Mucosa of descending colon (tissue), 3 donors: ENCODE measurements around the gene NFATC1. TPM values are rescaled to one million over a fixed set of nuclear protein-coding genes. Genes with fewer than 3 reads are reported as not detected.
"Not testable (repeated sequence)": the region's sequence is repeated elsewhere in the genome, so short reads cannot be mapped to it uniquely, and the experiment has no call there.

Experiments
- ATAC-seq: fragments of 200-7000 bp; cut with Tn5 transposase; one replicate; pipeline ENCODE4 v1.9.1; 2020; ENCODE audit warnings: mild to moderate bottlenecking, moderate library complexity
- DNase-seq, 3 donors: peaks; one replicate each; pipeline ENCODE4 v3.0.0-alpha.2; 2020
- H3K36me3 ChIP-seq: fragments of 200-600 bp; one replicate; pipeline ENCODE4 v1.8.0; 2021; ENCODE audit warnings: low read depth, mild to moderate bottlenecking
- H3K4me1 ChIP-seq: fragments of 200-600 bp; one replicate; pipeline ENCODE4 v1.8.0; 2021; ENCODE audit warnings: low read depth, mild to moderate bottlenecking
- H3K4me3 ChIP-seq: fragments of 200-600 bp; one replicate; pipeline ENCODE4 v1.8.0; 2021; ENCODE audit warnings: mild to moderate bottlenecking
- H3K9me3 ChIP-seq: fragments of 200-600 bp; one replicate; pipeline ENCODE4 v1.8.0; 2021; ENCODE audit warnings: mild to moderate bottlenecking
- CTCF ChIP-seq: fragments of 200-600 bp; IDR thresholded peaks from one replicate; pipeline ENCODE4 v1.8.0; 2022; ENCODE audit warnings: antibody characterized with exemption, mild to moderate bottlenecking
- intact Hi-C, 2 donors: fragments of 100-400 bp; cut with DNase I in 1 of 2; cut with micrococcal nuclease in 1 of 2; formaldehyde crosslinking; loops; one replicate each; pipeline versions ENCODE4 v1.11.0 to v1.11.1; 2022; cut with DNase I, micrococcal nuclease
- total RNA-seq, 3 donors: library from RNA; stranded (reverse); fragmentation: NEBNext Ultra II Directional in 2 of 3; extraction: Animal tissue kit (Norgen Biotek cat#: 25700) in 2 of 3; gene quantifications; one replicate each; pipeline versions ENCODE4 v1.2.1 to v1.2.4, GENCODE V29; 2021 to 2023
- donor health status: DM: no; HTN: no; CAD: no; lungs with moderate emphysema.
- donor health status: DM: no; HTN: no; CAD: no.
- donor health status: DM: no; HTN: yes; CAD: no.

The NFATC1 gene
- total RNA-seq, 3 donors from 2014 or later, result 2.9 to 12.9 (median 4.6) TPM

- DNase-seq, result no peak
- Histone ChIP-seq H3K9me3 (no peaks in the 10 kb centered on the region), H3K4me3 (no peak overlapping the region), H3K4me1 (no peaks in the 10 kb centered on the region), H3K36me3 (no peaks in the 10 kb centered on the region)
- no peak for TF ChIP-seq CTCF
- intact Hi-C loops, result loop anchor here (5.0 kb wide), 2 partner anchors 152 to 267 kb away; no protein-coding TSS in a partner anchor
- ATAC-seq, result no peak
These were observed 20.1 kb upstream of the NFATC1 start for GRCh38 chr18:79375441-79376154.

GRCh38 chr18:79376661-79377060, 19.1 kb upstream of the NFATC1 start:
- not testable (repeated sequence) for ATAC-seq, H3K9me3 ChIP-seq, H3K36me3 ChIP-seq, H3K4me1 ChIP-seq, DNase-seq, H3K4me3 ChIP-seq
- intact Hi-C loops, result loop anchor here (5.0 kb wide), 2 partner anchors 151 to 266 kb away; no protein-coding TSS in a partner anchor

DNA sequence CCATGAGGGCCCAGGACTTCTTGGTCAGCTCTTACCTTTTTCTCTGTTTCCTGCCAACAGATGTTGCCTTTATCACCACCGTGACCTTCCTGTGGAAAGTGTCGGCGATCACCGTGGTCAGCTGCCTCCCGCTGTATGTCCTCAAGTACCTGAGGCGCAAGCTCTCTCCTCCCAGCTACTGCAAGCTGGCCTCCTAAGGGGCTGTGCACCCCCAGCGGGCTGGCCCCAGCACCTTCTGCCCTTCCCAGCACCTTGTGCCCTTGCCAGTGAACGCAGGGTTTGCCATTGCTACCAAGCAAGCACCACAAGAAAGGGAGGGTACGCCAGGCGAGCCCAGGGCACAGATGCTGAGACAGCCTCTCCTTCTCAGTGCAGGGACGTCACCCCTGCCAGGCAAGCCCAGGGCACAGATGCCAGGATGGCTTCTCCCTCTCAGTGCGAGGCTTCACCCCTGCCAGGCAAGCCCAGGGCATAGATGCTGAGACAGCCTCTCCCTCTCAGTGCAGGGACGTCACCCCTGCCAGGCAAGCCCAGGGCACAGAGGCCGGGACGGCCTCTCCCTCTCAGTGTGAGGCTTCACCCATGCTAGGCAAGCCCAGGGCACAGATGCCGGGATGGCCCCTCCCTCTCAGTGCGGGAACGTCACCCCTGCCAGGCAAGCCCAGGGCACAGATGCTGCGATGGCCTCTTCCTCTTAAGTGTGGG, 18.4 kb upstream of the NFATC1 start:
- no peaks in the 10 kb centered on the region for H3K9me3 ChIP-seq
- H3K4me3 ChIP-seq, result no peak overlapping the region
- DNase-seq, result no peak
- TF ChIP-seq CTCF, result no peak
- H3K36me3 ChIP-seq, result no peaks in the 10 kb centered on the region
- no peaks in the 10 kb centered on the region for H3K4me1 ChIP-seq
- ATAC-seq, result no peak
- intact Hi-C loops, result loop anchor here (5.0 kb wide), 2 partner anchors 150 to 265 kb away; no protein-coding TSS in a partner anchor

DNA sequence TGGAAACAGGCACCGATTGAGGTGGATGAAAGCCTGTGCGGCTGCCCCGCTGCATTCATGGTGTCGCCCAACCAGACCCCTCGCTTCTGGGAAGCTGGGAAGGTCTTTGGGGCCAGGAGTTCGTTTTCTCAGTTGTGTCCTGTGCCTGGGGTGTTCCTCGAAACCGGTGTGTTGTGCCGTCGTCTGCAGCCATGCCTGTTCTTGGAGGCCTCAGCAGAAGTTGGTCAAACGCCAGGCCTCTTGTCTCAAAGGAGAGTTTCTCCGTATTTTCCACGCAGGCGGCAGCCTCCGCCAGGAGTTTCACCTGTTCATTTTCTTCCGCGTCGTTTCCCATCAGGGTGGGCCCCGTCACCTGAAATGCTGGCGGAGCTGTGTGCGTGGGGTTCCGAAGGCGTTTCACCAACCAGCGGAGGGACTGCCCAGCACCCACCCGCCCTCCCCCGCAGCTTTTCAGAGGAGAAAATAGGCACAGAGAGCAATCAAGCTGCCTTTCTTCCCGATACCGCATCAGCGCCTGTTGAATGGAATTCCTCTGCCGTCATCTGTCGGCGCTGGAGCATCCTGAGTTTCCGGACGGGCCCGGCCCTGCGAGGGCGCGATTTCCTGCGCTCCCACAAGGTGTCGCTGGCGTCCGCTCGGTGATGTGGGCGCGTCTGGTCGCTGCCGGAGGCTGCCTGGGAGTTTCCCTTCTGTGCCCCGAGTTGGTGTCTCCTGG, 17.0 kb upstream of the NFATC1 start:
- TF ChIP-seq CTCF, result peak; percentile 95
- no peaks in the 10 kb centered on the region for H3K36me3 ChIP-seq
- H3K4me3 ChIP-seq, result no peak overlapping the region
- ATAC-seq (peak; percentile 90), DNase-seq (peak; percentile 84 to 89 (median 85))
- no peaks in the 10 kb centered on the region for H3K9me3 ChIP-seq
- intact Hi-C loops, result loop anchor here (5.0 kb wide), 2 partner anchors 149 to 264 kb away; no protein-coding TSS in a partner anchor
- no peaks in the 10 kb centered on the region for H3K4me1 ChIP-seq

- no peak for ATAC-seq
- no peak for TF ChIP-seq CTCF
- Histone ChIP-seq H3K9me3 (no peaks in the 10 kb centered on the region), H3K36me3 (no peaks in the 10 kb centered on the region), H3K4me3 (no peak overlapping the region), H3K4me1 (no peaks in the 10 kb centered on the region)
- intact Hi-C loops, result loop anchor here (5.0 kb wide), 2 partner anchors 148 to 263 kb away; no protein-coding TSS in a partner anchor
- DNase-seq, result no peak
These were observed 16.4 kb upstream of the NFATC1 start for GRCh38 chr18:79379251-79379905.
